Activated CD8-positive, alpha-beta memory T cell treated with anti-CD3 and anti-CD28 coated beads, Interleukin-2, amount 10 ng/mL, durations not matched to agents 7 days and 5 days (primary cell): ENCODE results near the gene CARM1. TPM values are rescaled to one million over a fixed set of nuclear protein-coding genes. Genes with fewer than 3 reads are reported as not detected.

Experiments
- ATAC-seq: fragments of 150-1000 bp; cut with Tn5 transposase; one replicate; pipeline ENCODE4 v1.10.0; 2021; ENCODE audit warnings: moderate library complexity
- CTCF ChIA-PET: fragments of 350-600 bp; sonication (Branson Sonifier 250); formaldehyde crosslinking; loops from one replicate; lab custom pipeline; 2021; ENCODE audit warnings: antibody characterized with exemption; lab: Charles Lee
- DNase-seq: peaks from one replicate; pipeline ENCODE4 v3.0.0-alpha.2; 2020
- H3K27ac Mint-ChIP-seq: one replicate; pipeline ENCODE4 v1.8.0; 2021; ENCODE audit warnings: mild to moderate bottlenecking, mixed read lengths
- H3K27me3 Mint-ChIP-seq: one replicate; pipeline ENCODE4 v1.8.0; 2021; ENCODE audit warnings: mixed read lengths
- H3K36me3 Mint-ChIP-seq: one replicate; pipeline ENCODE4 v1.8.0; 2021; ENCODE audit warnings: mild to moderate bottlenecking, mixed read lengths
- H3K4me1 Mint-ChIP-seq: one replicate; pipeline ENCODE4 v1.8.0; 2021; ENCODE audit warnings: mixed read lengths
- H3K4me3 Mint-ChIP-seq: one replicate; pipeline ENCODE4 v1.8.0; 2021; ENCODE audit warnings: mild to moderate bottlenecking, moderate library complexity, mixed read lengths
- H3K9me3 Mint-ChIP-seq: one replicate; pipeline ENCODE4 v1.8.0; 2022; ENCODE audit warnings: low read depth, mixed read lengths
- microRNA-seq: library from miRNA; unstranded; fragments of <30 nt; microRNA quantifications from one replicate; pipeline ENCODE4 v1.2.0, GENCODE V29; 2022
- total RNA-seq, 2 experiments: library from RNA; stranded (reverse); gene quantifications; one replicate each; pipeline ENCODE4 v1.2.3, GENCODE V29; 2021

The CARM1 gene
- total RNA-seq, 2 experiments from 2014 or later = 38.5 to 48.1 TPM

DNA sequence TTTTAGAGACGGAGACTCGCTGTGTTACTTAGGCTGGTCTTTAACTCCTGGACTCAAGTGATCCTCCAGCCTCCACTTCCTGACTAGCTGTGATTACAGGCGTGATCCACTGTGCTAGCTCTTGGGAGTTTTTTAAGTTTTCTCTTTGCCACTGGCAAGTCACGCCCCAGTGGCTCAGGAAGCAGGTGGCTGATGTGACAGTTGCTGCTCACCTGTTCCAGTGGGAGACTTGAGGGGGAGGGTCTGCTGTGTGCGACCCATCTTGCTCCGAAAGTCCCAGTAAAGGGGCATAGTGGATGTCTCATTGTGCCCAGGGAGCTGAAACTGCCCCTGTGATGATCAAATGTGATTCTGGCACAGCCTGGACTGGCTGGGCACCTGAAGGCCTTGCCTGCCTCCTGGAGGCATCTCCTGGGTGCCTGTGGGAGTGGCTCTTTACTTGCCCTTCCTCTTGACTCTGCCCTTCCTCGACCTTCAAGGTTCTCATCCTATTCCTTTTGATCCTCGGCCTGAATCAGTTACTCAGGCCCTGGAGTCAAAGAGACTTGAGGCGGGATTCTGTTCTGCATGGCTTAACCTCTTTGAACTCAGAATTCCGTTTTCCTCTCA lies 97.3 kb downstream of the CARM1 start:
- no peak for DNase-seq
- Mint-ChIP-seq H3K4me3 (no peak overlapping the region), H3K27me3 (no peaks in the 10 kb centered on the region), H3K36me3 (peaks cover 3% of the 10 kb centered on the region), H3K9me3 (no peaks in the 10 kb centered on the region), H3K4me1 (peaks cover 25% of the 10 kb centered on the region), H3K27ac (no peak overlapping the region)
- ATAC-seq = no peak
- CTCF ChIA-PET = interaction anchor here (1.0 to 1.2 kb wide), 2 partner anchors 26 to 32 kb away, joined by 3 read pairs; no protein-coding TSS in a partner anchor

DNA sequence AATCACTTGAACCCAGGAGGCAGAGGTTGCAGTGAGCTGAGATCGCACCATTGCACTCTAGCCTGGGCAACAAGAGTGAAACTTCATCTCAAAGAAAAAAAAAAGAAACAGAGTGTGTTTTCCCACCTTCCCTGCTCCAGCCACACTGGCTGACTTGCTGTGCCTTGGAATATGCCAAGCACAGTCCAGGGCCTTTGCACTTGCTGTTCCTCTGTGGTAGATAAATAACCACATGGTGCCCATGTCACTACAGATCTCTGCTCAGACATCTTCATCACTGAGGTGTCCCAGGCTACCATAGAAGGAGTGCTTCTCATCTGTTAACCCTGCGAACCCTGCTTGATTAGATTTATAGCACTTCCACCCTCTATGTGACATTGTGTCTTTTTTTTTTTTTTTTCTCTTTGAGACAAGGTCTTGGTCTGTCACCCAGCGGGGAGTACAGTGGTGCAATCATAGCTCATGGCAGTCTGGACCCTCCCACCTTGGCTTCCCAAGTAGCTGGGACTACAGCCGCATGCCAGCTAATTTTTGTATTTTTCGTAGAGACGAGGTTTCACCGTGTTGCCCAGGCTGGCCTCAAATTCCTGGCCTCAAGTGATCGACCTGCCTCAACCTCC lies 99.9 kb downstream of the CARM1 start:
- CTCF ChIA-PET = interaction anchor here (0.8 to 1.4 kb wide), 3 partner anchors 29 to 65 kb away, joined by 3 to 5 read pairs (median 4); no protein-coding TSS in a partner anchor
- Mint-ChIP-seq H3K4me1 (peaks cover 12% of the 10 kb centered on the region), H3K27me3 (no peaks in the 10 kb centered on the region), H3K27ac (no peak overlapping the region), H3K36me3 (no peaks in the 10 kb centered on the region), H3K4me3 (no peak overlapping the region), H3K9me3 (no peaks in the 10 kb centered on the region)
- ATAC-seq = no peak
- no peak for DNase-seq

Small RNA genes lying within 50 kb of the gene (microRNA-seq; reads per million reads assigned to microRNA genes)
- gene MIR6793 = not detected

Other genes with a start within 250 kb of the CARM1 start
- gene SLC44A2, start 246.0 kb upstream of the CARM1 start, total RNA-seq = 10 to 100 TPM; 83.4 to 86.8 TPM
- 100 to 1,000 TPM; 418 to 431 TPM for gene ILF3, start 217.2 kb upstream of the CARM1 start, total RNA-seq
- 10 to 100 TPM; 40.1 to 48.8 TPM for gene QTRT1, start 170.1 kb upstream of the CARM1 start, total RNA-seq
- gene DNM2, start 153.5 kb upstream of the CARM1 start, total RNA-seq = 100 to 1,000 TPM; 267 to 315 TPM
- gene TMED1, start 35.3 kb upstream of the CARM1 start, total RNA-seq = 10 to 100 TPM; 16.0 to 19.2 TPM
- 1 to 10 TPM; 1.2 to 1.7 TPM for gene C19orf38, start 23.1 kb upstream of the CARM1 start, total RNA-seq
- 10 to 100 TPM; 21.7 to 27.3 TPM for gene YIPF2, start 57.1 kb downstream of the CARM1 start, total RNA-seq
- gene TIMM29, start 57.3 kb downstream of the CARM1 start, total RNA-seq = 10 to 100 TPM; 25.2 to 28.5 TPM
- gene SMARCA4, start 89.5 kb downstream of the CARM1 start, total RNA-seq = 100 to 1,000 TPM; 107 to 114 TPM
- gene LDLR, start 217.9 kb downstream of the CARM1 start, total RNA-seq = 100 to 1,000 TPM; 118 to 141 TPM